SW 1271 (cell line): Measurements from ENCODE around the gene HNRNPA1.
"Not testable (repeated sequence)": the region's sequence is repeated elsewhere in the genome, so short reads cannot be mapped to it uniquely, and the experiment has no call there.

Source experiments
- DNase-seq, 2 experiments: peaks; one replicate each; lab custom pipeline; 2025; lab: John Stamatoyannopoulos, UW

HNRNPA1 gene

DNA sequence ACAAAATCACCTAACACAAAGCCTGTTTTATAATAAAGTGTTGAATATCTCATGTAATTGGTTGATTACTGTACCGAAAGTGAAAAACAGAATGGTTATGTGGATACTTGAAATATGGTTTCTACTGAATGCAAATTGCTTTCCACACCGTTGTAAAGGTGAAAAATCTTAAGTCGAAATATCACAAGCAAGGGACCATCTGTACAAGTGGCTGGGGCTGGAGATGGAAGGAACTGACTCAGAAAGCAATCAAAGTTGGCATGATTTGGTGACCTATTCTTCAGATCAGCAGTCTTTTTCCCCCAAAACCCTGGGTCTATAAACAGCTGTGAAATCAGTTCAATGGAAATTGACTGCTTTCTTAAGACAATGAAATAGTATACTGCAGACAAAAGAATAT, 4.2 kb upstream of the HNRNPA1 start:
- no peak for DNase-seq

DNA sequence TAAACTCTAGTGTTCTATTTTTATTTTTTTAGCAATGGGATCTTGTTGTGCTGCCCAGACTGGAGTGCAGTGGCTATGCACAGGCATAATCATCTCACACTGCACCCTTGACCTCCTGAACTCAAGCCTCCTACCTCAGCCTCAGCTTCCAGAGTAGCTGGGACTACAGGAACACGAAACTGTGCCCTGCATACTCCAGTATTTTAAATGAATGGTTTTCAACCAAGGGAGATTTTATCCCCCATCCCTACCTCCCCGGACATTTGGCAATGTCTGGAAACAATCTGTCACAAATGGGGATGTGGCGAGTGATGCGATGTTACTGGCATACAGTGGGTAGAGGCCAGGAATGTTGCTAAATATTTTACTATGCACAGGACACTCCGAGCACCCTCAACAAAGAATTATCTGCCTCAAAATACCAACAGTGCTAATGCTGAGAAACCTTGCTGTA, 2.7 kb upstream of the HNRNPA1 start:
- DNase-seq: no peak

- DNase-seq: peak in 1 of 2 experiments; percentile 47
Observed at GRCh38 chr12:54279227-54279631, 1.3 kb upstream of the HNRNPA1 start.

GRCh38 chr12:54279632-54280467, 676 bp upstream of the HNRNPA1 start, which contains the start of gene CBX5:
Gene CBX5 (minus strand): TSS chr12:54280122. CDS start chr12:54257650, 22,472 bp downstream.
- peak; percentile 97 to 99 for DNase-seq

- not testable (repeated sequence) for DNase-seq
Observed at GRCh38 chr12:54281261-54281638, 724 bp downstream of the HNRNPA1 start.

DNA sequence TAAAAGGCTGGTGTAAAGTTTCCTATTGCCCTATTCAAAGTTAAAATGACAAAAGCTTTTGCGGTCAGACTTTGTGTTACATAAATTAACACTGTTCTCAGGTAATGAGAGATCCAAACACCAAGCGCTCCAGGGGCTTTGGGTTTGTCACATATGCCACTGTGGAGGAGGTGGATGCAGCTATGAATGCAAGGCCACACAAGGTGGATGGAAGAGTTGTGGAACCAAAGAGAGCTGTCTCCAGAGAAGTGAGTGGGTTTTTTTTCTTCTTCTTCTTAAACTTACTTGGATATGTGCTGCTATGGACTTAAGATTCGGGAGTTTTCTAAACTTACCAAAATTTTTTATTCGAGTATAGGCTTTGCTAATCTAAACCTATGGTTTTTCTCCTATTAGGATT, 1.2 kb downstream of the HNRNPA1 start:
- DNase-seq: not testable (repeated sequence)

DNA sequence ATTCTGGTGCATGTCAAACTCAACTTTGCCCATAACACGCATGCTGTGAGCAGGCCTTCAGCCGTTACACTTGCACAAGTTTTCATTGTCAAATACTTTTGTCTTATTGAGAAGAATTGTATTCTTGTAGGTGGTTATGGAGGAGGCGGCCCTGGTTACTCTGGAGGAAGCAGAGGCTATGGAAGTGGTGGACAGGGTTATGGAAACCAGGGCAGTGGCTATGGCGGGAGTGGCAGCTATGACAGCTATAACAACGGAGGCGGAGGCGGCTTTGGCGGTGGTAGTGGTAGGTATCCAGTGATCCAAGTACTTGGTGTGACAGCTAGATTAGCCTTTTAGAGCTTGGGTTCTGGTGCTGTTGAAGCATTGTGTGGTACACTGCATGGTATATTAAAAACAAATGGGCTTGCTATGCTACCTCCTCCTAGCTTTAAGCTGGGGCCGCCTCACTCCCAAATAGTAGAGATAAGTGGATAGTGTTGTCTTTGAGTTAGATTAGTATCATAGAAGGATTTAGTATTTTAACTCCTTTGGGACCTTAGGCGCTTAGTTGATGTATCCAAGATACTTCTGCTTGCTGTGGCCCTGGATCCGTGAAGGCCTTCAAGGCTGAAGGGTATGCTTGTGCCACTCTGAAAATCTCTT, 2.5 kb downstream of the HNRNPA1 start:
- DNase-seq: no peak

DNA sequence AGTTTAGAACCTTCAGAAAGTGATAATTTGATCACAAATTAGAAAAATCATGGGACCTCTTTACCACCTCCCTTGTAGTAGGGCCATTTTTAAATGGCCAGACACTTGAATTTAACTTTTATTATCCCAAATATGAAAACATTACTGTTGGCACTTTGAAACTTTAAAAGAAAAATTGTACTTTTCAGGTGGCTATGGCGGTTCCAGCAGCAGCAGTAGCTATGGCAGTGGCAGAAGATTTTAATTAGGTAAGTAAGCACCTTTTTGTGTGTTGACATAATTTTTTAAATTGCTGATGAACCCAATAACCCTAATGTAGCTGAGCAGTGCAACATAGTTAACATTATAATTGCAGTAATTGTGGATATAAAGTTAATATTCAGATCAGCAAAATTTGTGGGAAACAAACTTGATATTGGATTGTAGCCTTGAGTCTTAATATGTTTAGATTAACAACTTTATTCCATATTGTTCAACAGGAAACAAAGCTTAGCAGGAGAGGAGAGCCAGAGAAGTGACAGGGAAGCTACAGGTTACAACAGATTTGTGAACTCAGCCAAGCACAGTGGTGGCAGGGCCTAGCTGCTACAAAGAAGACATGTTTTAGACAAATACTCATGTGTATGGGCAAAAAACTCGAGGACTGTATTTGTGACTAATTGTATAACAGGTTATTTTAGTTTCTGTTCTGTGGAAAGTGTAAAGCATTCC, 3.7 kb downstream of the HNRNPA1 start:
- not testable (repeated sequence) for DNase-seq

DNA sequence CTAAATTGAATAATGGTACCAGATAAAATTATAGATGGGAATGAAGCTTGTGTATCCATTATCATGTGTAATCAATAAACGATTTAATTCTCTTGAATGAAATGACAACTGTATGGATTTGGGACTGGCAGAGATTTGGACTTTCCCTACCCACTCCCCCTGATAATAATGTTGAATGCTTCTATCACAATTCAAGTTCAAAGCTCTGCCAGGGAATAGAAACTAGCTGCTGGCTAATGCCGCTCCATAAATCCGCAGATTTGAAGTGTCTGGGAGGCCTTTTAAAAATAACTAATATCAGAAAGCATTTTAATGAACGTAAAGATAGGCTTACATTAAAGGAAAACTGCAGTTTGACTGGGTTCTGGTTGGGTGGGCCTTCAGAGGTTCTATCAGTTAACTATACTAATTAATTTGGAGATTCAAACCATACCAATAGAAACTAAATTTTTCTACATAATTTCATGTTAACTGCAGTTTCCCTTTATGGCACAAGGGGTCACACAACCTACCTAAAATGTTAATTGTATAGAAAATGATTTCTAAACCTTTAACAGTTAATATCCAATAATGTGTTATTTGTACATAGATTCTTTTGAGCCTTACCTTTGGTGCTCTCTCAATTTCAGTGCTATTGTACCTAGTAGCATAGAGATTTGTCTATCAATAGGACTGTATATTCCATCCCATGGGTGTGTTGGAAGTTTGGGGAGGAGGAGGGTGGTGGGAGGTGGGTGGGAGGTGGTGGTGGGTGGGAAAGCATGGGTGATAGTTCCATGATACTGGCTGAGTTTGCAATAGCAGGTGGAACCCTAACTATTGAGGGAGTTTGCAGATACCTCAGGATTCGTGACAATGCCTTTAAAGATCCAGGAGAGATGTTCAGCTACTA, 4.9 kb downstream of the HNRNPA1 start:
- DNase-seq: no peak

DNA sequence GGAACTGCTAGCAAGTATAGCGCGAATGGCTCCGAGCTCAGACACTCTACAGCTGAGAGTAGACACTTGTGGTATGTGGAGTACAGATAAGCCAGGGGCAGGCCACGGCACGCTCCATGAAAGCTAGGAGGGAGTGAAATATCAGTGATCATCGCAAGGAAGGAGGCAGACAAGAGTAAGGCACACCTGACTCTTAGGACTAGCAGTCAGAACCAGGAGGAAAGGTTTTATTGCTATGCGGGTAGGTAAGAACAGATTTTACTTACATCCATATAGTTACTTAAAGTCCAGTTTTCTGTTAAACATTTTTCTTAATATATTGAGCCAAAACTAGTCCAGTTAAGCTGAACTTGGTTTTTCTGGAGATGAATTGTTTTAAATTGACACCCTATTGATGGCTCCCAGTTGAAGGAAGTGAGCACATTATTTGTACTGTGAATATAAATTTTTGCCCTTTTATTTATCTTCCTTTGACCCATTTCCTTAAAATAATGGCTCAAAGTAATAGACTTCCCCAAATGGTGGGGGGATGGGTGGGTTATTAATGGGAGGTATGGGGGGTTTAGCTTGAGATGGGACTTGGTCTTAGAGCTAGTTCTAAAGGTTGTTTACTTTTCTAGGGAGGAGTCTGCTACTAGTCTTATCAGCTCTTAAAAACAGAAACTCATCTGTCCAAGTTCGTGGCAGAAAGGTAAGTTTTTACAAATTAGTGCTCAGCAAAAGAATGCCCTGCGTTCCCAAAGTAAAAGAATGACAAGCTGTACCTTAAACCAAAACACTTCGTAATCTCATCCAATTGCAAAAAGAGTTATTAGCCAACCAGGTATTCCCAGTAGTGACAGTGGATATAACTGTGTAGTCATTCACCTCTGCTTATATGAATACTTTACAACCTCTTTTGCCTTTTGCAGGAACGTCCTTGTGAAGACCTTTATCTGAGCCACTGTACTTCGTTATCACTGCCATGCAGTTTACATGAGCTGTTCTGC, 5.8 kb downstream of the HNRNPA1 start:
- DNase-seq: no peak

DNA sequence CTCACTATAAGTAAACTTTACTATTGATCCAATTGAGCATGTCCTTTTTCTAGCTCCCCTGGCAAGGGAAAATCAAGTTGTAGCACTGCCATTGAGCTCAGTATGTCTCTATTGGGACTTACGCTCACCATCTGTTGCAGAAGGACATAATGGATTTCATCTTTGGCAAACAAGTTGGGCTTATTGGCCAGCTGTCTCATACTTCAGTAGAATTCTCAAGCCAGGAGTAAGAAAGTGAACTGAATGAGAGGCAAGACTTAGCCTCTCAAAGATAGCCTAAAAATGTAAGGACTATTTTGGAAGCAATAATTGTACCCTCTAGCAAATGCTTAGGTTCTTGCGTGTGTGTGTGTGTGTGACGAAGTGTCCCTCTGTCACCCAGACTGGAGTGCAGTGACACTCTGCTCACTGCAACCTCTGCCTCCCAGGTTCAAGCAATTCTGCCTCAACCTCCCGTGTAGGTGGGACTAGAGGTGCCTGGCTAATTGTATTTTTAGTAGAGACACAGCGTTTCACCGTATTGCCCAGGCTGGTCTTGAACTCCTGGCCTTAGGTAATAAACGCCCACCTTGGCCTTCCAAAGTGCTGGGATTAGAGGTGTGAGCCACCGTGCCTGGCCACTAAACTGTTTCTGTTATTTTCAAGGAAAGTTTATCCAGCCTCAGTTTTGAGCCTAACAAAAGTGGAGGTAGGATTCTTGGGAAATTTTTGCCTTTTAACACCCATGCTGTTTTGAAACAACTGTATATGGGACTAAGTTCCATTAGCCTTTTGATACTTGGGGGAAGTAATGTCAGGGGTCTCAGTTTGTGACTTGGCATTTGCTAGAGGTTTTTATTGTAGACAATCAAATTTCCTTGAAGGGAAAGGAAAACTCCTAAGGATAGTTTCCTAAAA, 7.0 kb downstream of the HNRNPA1 start:
- no peak for DNase-seq

DNA sequence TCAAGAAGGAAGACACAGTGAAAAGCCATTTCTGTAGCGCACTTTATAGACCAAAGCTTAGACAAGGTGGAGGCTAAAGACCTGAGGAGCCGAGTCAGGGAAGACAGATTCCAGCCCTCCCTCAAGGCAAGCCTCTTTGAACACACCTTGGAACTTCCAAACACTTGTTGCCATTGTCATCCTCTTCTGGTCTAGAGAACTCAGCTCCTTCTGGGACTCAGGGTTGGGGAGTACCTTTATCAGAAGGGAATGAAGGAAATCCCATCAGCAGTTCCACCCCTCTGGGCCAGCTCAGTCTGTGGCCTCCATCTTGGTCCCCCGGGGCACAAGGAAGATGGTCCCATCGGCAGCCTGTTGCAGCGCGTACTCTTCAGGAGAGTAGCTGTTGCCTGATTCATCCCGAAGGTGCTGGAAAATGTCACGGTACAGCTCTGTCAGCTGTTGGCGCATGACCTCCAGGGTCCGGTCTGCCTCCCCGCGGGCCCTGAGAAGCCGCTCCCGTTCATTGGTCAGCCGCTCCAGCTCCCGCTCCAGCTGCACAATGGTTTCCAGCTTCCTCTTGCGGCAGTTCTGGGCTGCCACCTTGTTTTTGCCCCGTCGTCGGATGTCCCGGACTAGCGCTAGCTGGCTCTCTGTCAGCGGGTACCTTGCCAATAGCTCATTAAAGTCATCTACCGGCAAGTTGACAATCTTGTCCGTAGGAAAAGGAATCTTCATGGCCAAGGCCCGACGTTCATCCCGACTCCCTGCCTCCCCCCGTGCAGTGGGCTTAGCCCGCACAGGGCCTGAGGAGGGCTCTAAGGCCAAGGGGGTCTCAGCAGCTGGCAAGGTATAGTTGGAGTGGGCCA, 11.8 kb downstream of the HNRNPA1 start:
- DNase-seq: no peak

GRCh38 chr12:54292931-54293241, 12.4 kb downstream of the HNRNPA1 start:
- DNase-seq: no peak

DNA sequence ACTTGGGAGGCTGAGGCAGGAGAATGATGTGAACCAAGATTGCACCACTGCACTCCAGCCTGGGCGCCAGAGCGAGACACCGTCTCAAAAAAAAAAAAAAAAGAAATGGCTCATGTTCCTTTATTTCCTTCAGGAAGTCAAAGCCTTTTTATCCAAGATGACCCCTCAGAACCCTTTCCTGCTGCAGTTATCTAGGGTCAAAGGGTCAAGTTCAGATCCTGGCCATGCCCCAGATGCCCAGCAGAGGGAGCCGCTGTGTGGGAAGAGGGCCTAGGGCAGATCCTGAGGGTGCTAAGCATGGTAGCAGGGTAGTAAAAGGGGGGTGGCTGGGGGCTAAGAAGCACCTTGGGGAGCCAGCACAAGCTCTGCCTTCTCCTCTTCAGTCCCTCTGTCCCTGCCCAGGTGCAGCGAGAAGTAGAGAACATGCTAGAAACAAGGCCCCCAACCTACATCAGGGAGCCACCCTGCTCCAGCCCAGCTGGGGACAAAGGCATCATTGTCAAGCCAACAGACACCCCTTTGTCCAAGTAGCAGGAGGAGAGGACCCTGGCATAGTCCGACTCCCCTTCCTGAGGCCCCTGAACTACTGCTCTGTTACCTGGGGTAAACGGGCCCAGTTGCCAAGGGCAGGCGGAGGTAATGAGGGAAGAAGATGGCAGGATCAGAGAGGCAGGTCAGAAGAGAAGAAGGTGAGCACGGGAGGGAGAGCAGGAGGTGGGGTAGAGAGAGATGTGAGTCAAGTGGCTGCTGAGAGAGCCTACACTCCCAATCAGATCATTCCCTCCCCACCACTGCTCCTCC, 13.8 kb downstream of the HNRNPA1 start:
- DNase-seq: no peak

- DNase-seq: no peak
Observed at GRCh38 chr12:54294953-54295566, 14.5 kb downstream of the HNRNPA1 start.

GRCh38 chr12:54296393-54297099, 16.0 kb downstream of the HNRNPA1 start:
- no peak for DNase-seq

DNA sequence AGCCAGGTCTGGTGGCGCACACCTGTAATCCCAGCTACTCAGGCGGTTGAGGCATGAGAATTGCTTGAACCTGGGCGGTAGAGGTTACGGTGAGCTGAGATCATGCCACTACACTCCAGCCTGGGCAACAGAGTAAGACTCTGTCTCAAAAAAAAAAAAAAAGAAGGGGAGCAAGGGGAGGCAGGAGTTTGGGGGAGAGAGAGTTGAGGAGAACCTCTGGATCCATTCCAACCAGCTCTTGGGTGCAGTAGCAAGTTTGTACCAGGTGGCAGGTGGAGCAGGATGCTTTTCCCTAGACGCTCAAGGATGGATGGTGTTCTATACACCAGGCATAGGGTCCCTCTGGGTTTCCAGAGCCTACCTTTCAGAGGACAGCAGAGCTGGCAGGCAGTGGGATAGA, 18.4 kb downstream of the HNRNPA1 start:
- DNase-seq: no peak
